Stimulated activated CD4-positive, alpha-beta T cell treated with anti-CD3 and anti-CD28 coated beads, Interleukin-2, amount 100 ng/mL, for 24 hours (primary cell): ENCODE data around the gene KHK.
A peak's percentile ranks its signal among the peaks of the same experiment; 100 is the strongest.

Experiments used
- DNase-seq, 2 donors: peaks; one replicate each; pipeline ENCODE4 v3.0.0-alpha.2; 2020

KHK gene

GRCh38 chr2:27082773-27083409 lies 3.7 kb upstream of the KHK start:
- no peak for DNase-seq

GRCh38 chr2:27083410-27084296 lies 2.9 kb upstream of the KHK start:
- DNase-seq: no peak

- no peak for DNase-seq
Observed at GRCh38 chr2:27084297-27085061, 2.1 kb upstream of the KHK start.

- no peak for DNase-seq
Observed at GRCh38 chr2:27085062-27085672, 1.4 kb upstream of the KHK start.

GRCh38 chr2:27085673-27086089 lies 891 bp upstream of the KHK start:
- peak; percentile 45 to 54 for DNase-seq

GRCh38 chr2:27086090-27086723 lies 365 bp upstream of the KHK start:
- DNase-seq: peak; percentile 98

GRCh38 chr2:27087823-27088410 lies 1.3 kb downstream of the KHK start:
- no peak for DNase-seq

- no peak for DNase-seq
Observed at GRCh38 chr2:27088634-27089033, 2.1 kb downstream of the KHK start.

- DNase-seq: no peak
Observed at GRCh38 chr2:27089111-27089954, 2.8 kb downstream of the KHK start.

- DNase-seq: no peak
Observed at GRCh38 chr2:27091746-27092695, 5.4 kb downstream of the KHK start.

- DNase-seq: no peak
Observed at GRCh38 chr2:27092696-27093429, 6.3 kb downstream of the KHK start.

GRCh38 chr2:27093430-27094352 lies 7.1 kb downstream of the KHK start:
- DNase-seq: no peak

GRCh38 chr2:27094353-27094984 lies 7.9 kb downstream of the KHK start:
- no peak for DNase-seq

- DNase-seq: no peak
Observed at GRCh38 chr2:27095427-27095744, 8.8 kb downstream of the KHK start.

- DNase-seq: peak; percentile 49 to 51
Observed at GRCh38 chr2:27095745-27096651, 9.4 kb downstream of the KHK start.

GRCh38 chr2:27096748-27097297 lies 10.3 kb downstream of the KHK start:
- no peak for DNase-seq
